HL-60 (cell line): Measurements from ENCODE around the gene FAM229A.

ENCODE experiments used
- DNase-seq, 2 experiments: peaks; one replicate each; pipeline ENCODE4 v3.0.0-alpha.2; 2010 to 2020; ENCODE audit warnings: low read depth in 1 of 2, low spot score in 1 of 2
- H3K27ac ChIP-seq: fragments of 250-450 bp; sonication (Bioruptor Pico); replicated peaks from 2 replicates; pipeline ENCODE4 v1.5.1; 2020; ENCODE audit warnings: mild to moderate bottlenecking, moderate library complexity
- H3K27me3 ChIP-seq: fragments of 250-450 bp; sonication (Bioruptor Pico); 2 replicates; pipeline ENCODE4 v1.5.1; 2021; ENCODE audit warnings: mild to moderate bottlenecking, moderate library complexity; ENCODE audit not compliant: insufficient read depth, poor library complexity, severe bottlenecking
- H3K4me3 ChIP-seq: replicated peaks from 2 replicates; pipeline ENCODE4 v1.5.1; 2011; ENCODE audit warnings: mild to moderate bottlenecking, control low read depth, low read length; ENCODE audit not compliant: insufficient read depth
- GABPA ChIP-seq: IDR thresholded peaks from 2 replicates; pipeline ENCODE4 v1.6.1; 2012; ENCODE audit warnings: low read depth
- POLR2AphosphoS5 ChIP-seq: IDR thresholded peaks from 2 replicates; pipeline ENCODE4 v1.6.1; 2012; ENCODE audit warnings: low read depth
- SPI1 ChIP-seq: IDR thresholded peaks from 2 replicates; pipeline ENCODE4 v1.6.1; 2012; ENCODE audit warnings: low read depth, mild to moderate bottlenecking, borderline replicate concordance
- TF ChIP-seq, protein P1 (sequence below): IDR thresholded peaks from one replicate; pipeline ENCODE4 v1.5.1; 2011; ENCODE audit warnings: low read length, control low read depth, inconsistent platforms; ENCODE audit not compliant: insufficient read depth
- TF ChIP-seq, protein P2 (sequence below): IDR thresholded peaks from 2 replicates; pipeline ENCODE4 v1.6.1; 2012; ENCODE audit warnings: low read depth; ENCODE audit not compliant: insufficient replicate concordance

Gene FAM229A

DNA sequence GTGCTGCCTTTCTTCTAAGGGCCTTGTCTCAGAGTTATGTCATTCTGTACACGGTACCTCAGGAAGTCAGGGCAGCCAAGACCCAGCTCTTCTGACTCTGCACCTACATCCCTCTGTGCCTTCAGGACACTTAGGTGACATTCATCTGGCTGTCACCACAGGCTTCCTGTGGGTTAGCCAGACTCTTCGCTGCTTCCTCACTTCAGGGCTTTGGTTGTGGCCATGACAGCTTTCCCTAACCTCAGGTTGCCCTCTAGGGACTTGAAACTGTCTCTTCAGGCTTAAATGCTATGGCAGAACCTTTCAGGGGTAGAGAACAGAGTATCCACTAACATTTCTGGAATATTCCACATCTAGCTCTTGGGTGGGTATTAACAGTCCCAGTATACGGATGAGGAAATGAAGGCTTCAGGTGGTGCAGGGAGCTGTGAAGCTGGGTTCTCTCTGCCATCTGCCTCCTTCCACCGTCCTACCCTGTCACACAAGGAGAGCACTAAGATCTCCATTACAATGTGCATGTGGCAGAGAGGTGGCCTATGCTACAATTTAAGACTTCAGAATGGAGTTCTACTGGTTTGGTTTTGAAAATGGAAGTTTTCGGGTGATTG, 10.0 kb upstream of the FAM229A start:
- Histone ChIP-seq H3K27me3 (no peaks in the 10 kb centered on the region), H3K4me3 (no peak overlapping the region), H3K27ac (no peak overlapping the region; the same call in 1 of the 2 replicates)
- peak; percentile 38 to 88 for DNase-seq
- peak; percentile 53; the same call in 1 of the 2 replicates for TF ChIP-seq POLR2AphosphoS5
- TF ChIP-seq GABPA: no peak
- TF ChIP-seq SPI1: peak; percentile 48; the same call in 1 of the 2 replicates
- TF ChIP-seq, protein P1, sequence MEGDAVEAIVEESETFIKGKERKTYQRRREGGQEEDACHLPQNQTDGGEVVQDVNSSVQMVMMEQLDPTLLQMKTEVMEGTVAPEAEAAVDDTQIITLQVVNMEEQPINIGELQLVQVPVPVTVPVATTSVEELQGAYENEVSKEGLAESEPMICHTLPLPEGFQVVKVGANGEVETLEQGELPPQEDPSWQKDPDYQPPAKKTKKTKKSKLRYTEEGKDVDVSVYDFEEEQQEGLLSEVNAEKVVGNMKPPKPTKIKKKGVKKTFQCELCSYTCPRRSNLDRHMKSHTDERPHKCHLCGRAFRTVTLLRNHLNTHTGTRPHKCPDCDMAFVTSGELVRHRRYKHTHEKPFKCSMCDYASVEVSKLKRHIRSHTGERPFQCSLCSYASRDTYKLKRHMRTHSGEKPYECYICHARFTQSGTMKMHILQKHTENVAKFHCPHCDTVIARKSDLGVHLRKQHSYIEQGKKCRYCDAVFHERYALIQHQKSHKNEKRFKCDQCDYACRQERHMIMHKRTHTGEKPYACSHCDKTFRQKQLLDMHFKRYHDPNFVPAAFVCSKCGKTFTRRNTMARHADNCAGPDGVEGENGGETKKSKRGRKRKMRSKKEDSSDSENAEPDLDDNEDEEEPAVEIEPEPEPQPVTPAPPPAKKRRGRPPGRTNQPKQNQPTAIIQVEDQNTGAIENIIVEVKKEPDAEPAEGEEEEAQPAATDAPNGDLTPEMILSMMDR: peak; percentile 8

DNA sequence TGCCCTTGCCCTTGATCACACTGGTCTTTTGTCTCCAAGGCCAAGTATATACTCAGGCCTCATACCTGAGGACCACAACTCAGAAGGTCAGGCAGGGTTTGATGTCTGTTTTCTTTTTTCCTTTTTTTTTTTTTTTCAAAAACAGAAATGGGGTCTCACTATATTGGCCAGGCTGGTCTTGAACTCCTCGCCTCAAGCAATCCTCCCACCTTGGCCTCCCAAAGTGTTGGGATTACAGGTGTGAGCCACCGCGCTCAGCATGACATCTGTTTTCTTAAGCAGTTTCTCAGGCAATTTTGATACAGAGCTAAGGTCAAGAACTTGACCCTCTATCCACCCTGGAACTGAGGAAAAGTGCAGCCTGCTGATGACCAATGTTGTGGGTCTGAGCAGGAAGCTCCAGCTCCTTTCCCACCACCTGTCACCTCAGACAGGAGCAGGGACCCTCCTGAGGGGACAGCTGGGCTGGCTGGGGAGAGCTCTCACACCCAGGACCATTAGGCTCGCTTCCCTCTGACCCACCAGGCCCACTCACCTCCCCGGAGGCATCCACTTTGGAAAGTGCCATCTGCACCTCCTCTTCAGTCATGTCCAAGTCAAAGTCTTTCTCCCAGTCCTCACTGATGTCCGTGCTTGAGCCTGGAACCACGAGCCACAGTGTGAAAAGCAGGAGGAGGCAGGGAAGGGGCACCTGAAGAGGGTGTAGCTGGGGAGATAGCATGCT, 5.8 kb upstream of the FAM229A start:
- H3K4me3 ChIP-seq: no peak overlapping the region
- DNase-seq: no peak
- no peaks in the 10 kb centered on the region for H3K27me3 ChIP-seq
- H3K27ac ChIP-seq: no peak overlapping the region
- TF ChIP-seq, protein P2, sequence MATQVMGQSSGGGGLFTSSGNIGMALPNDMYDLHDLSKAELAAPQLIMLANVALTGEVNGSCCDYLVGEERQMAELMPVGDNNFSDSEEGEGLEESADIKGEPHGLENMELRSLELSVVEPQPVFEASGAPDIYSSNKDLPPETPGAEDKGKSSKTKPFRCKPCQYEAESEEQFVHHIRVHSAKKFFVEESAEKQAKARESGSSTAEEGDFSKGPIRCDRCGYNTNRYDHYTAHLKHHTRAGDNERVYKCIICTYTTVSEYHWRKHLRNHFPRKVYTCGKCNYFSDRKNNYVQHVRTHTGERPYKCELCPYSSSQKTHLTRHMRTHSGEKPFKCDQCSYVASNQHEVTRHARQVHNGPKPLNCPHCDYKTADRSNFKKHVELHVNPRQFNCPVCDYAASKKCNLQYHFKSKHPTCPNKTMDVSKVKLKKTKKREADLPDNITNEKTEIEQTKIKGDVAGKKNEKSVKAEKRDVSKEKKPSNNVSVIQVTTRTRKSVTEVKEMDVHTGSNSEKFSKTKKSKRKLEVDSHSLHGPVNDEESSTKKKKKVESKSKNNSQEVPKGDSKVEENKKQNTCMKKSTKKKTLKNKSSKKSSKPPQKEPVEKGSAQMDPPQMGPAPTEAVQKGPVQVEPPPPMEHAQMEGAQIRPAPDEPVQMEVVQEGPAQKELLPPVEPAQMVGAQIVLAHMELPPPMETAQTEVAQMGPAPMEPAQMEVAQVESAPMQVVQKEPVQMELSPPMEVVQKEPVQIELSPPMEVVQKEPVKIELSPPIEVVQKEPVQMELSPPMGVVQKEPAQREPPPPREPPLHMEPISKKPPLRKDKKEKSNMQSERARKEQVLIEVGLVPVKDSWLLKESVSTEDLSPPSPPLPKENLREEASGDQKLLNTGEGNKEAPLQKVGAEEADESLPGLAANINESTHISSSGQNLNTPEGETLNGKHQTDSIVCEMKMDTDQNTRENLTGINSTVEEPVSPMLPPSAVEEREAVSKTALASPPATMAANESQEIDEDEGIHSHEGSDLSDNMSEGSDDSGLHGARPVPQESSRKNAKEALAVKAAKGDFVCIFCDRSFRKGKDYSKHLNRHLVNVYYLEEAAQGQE: no peak
- TF ChIP-seq SPI1 (no peak), POLR2AphosphoS5 (no peak), GABPA (no peak)
- TF ChIP-seq, protein P1: no peak

DNA sequence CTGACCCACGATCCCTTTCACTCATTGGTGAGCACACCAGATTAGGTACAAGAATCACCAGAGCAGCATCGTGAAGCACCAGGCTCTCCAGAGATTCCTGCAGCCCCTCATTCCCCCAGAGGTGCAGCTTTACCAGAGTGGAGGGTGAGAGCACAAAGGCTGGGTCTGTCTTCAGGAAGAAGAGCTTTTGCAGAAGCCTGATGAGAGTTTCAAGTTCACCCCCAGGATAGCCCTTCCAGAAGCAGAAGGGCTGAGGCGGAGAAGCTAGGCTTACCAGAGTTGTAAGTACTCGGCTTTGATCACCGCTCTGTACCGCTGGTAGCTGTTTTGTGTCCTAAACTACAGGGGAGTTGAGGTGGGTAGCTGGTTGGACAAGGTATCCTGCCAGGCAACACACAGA, 3.2 kb upstream of the FAM229A start:
- TF ChIP-seq POLR2AphosphoS5: no peak
- TF ChIP-seq, protein P1: no peak
- H3K27ac ChIP-seq: no peak overlapping the region
- no peak overlapping the region for H3K4me3 ChIP-seq
- no peaks in the 10 kb centered on the region for H3K27me3 ChIP-seq
- no peak for DNase-seq

DNA sequence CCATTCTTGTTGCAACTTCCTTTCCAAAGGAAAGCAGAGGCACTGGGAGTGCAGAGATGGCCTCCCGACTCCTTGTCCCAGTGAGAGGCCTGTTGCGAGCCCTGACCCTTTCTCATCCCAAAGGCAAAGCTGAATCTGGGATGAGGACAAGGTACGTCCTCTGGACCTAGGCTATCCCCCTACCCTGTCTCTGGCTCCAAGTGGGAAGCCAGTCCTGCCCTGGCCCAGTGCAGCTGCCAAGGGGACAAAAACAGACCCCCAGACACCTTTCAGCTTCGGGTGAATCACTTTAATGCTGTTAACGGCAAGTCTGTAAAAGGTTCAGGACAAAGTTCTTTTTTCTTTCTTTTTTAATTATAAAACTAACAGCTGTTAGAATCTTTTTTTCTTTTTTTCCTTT, 2.6 kb upstream of the FAM229A start:
- no peak for DNase-seq
- no peak overlapping the region for H3K4me3 ChIP-seq
- TF ChIP-seq SPI1: no peak
- no peak overlapping the region for H3K27ac ChIP-seq
- no peaks in the 10 kb centered on the region for H3K27me3 ChIP-seq

DNA sequence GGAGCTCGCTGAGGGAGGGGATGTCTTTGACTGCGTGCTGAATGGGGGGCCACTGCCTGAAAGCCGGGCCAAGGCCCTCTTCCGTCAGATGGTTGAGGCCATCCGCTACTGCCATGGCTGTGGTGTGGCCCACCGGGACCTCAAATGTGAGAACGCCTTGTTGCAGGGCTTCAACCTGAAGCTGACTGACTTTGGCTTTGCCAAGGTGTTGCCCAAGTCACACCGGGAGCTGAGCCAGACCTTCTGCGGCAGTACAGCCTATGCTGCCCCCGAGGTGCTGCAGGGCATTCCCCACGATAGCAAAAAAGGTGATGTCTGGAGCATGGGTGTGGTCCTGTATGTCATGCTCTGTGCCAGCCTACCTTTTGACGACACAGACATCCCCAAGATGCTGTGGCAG, 1.4 kb upstream of the FAM229A start:
- no peaks in the 10 kb centered on the region for H3K27me3 ChIP-seq
- TF ChIP-seq SPI1 (no peak), POLR2AphosphoS5 (no peak), GABPA (no peak)
- TF ChIP-seq, protein P1: no peak
- TF ChIP-seq, protein P2: no peak
- H3K27ac ChIP-seq: no peak overlapping the region
- no peak overlapping the region for H3K4me3 ChIP-seq
- DNase-seq: no peak
